AG09319 (cell line): Measurements from ENCODE around the gene MYCBP.

ENCODE experiments used
- DNase-seq: peaks from one replicate; pipeline ENCODE4 v3.0.0-alpha.2; 2010; ENCODE audit warnings: low read depth; ENCODE audit errors: extremely low read depth
- CTCF ChIP-seq: IDR thresholded peaks from 2 replicates; pipeline ENCODE4 v1.5.1; 2011; ENCODE audit warnings: low read depth, mild to moderate bottlenecking, inconsistent platforms, low read length, moderate library complexity

MYCBP gene

GRCh38 chr1:38867208-38867607 lies 5.9 kb downstream of the MYCBP start:
- TF ChIP-seq CTCF = no peak
- DNase-seq = no peak

- no peak for TF ChIP-seq CTCF
- no peak for DNase-seq
Observed at GRCh38 chr1:38865112-38865715, 7.9 kb downstream of the MYCBP start.

GRCh38 chr1:38860454-38860795 lies 12.7 kb downstream of the MYCBP start:
- TF ChIP-seq CTCF = no peak
- DNase-seq = no peak

- TF ChIP-seq CTCF = no peak
- DNase-seq = peak; percentile 94
Observed at GRCh38 chr1:38859561-38860453, 13.3 kb downstream of the MYCBP start, which contains the start of gene RRAGC. Gene RRAGC, minus strand, starts transcription at chr1:38859772. Its CDS starts 126 bp downstream, at chr1:38859646.

- no peak for DNase-seq
Observed at GRCh38 chr1:38858833-38859560, 14.2 kb downstream of the MYCBP start.

GRCh38 chr1:38852780-38853179 lies 20.4 kb downstream of the MYCBP start:
- no peak for DNase-seq
- TF ChIP-seq CTCF = no peak

More at GRCh38 chr1:38858833-38859560, 14.2 kb downstream of the MYCBP start:
- no peak for TF ChIP-seq CTCF
